Prostate gland (tissue), 2 donors: ENCODE data around the gene CCDC124.

Experiments used
- CTCF ChIP-seq, 4 experiments: fragments of 200-600 bp in 2 of 4; fragments of 450-650 bp in 2 of 4; sonication (generic) in 2 of 4; IDR thresholded peaks; 1 replicate in 3 of 4; 2 replicates in 1 of 4; pipeline ENCODE4 v1.5.1; 2016 to 2019; ENCODE audit warnings: antibody characterized with exemption in 4 of 4, mild to moderate bottlenecking in 2 of 4, moderate library complexity in 2 of 4
- POLR2A ChIP-seq: fragments of 450-650 bp; IDR thresholded peaks from one replicate; pipeline ENCODE4 v1.6.1; 2016; ENCODE audit warnings: antibody characterized with exemption, mild to moderate bottlenecking
- POLR2AphosphoS5 ChIP-seq: sonication (generic); formaldehyde crosslinking; IDR thresholded peaks from one replicate; pipeline ENCODE4 v1.6.1; 2017; ENCODE audit warnings: antibody characterized with exemption

- TF ChIP-seq CTCF (IDR thresholded peaks at IDR 0.05) = no peak
- TF ChIP-seq POLR2A = no peak
- peak; percentile 58 for TF ChIP-seq POLR2AphosphoS5
Measured at GRCh38 chr19:17947815-17948513, 15.1 kb downstream of the CCDC124 start.
